Mammary epithelial cell (primary cell): Measurements from ENCODE around the gene ATP6V0E2.

ENCODE experiments used
- EZH2 ChIP-seq: IDR thresholded peaks from 2 replicates; pipeline ENCODE4 v1.6.1; 2012; ENCODE audit warnings: low read length, inconsistent platforms, borderline replicate concordance
- TF ChIP-seq, protein P1 (sequence below), 2 donors: IDR thresholded peaks in 1 of 2; conservative IDR thresholded peaks in 1 of 2; 2 replicates each; pipeline ENCODE4 v1.5.1; 2011 to 2012; ENCODE audit warnings: inconsistent platforms in 2 of 2, low read length in 2 of 2, mild to moderate bottlenecking in 2 of 2, control low read depth in 1 of 2, low read depth in 1 of 2; ENCODE audit not compliant: insufficient read depth in 1 of 2; ENCODE audit errors: extremely low read depth in 1 of 2

DNA sequence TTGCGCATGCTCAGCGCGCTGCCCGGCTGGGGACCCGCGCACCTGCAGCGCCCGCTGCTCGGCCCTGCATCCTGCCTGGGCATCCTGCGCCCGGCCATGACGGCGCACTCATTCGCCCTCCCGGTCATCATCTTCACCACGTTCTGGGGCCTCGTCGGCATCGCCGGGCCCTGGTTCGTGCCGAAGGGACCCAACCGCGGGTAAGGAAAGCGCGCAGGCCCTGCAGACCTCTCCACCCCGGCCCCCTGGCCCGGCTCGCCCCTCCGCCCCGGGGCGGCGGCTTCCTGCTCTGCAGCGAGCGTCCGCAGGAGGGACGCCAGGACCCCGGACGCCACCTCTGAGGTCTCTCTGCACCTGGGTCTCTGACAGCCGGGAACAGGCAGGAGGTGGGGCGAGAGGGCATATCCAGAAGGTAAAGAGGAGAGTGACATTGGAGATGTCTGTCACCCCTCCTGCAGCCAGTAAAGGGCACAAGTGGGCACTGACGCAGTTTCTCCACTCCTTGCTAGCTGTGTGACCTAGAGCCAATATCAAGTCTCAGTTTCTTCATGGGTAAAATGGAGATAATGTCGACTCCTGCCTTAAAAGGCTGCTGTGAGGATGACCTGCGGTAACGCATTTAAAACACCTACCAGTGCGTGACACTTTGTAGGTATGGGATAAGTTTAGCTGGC, 338 bp downstream of the ATP6V0E2 start:
- TF ChIP-seq EZH2: no peak
- TF ChIP-seq, protein P1, sequence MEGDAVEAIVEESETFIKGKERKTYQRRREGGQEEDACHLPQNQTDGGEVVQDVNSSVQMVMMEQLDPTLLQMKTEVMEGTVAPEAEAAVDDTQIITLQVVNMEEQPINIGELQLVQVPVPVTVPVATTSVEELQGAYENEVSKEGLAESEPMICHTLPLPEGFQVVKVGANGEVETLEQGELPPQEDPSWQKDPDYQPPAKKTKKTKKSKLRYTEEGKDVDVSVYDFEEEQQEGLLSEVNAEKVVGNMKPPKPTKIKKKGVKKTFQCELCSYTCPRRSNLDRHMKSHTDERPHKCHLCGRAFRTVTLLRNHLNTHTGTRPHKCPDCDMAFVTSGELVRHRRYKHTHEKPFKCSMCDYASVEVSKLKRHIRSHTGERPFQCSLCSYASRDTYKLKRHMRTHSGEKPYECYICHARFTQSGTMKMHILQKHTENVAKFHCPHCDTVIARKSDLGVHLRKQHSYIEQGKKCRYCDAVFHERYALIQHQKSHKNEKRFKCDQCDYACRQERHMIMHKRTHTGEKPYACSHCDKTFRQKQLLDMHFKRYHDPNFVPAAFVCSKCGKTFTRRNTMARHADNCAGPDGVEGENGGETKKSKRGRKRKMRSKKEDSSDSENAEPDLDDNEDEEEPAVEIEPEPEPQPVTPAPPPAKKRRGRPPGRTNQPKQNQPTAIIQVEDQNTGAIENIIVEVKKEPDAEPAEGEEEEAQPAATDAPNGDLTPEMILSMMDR (conservative IDR thresholded peaks at IDR 0.05 in 1 of 2, IDR thresholded peaks at IDR 0.05 in 1 of 2; ENCODE audit: extremely low read depth in 1 of 2, insufficient read depth in 1 of 2, low read depth in 1 of 2, low read length in 2 of 2): no peak
